HG03439 (cell line): ENCODE data around the gene SLC16A1.
"Not testable (repeated sequence)": the region's sequence is repeated elsewhere in the genome, so short reads cannot be mapped to it uniquely, and the experiment has no call there.

Experiments
- ATAC-seq: cut with Tn5 transposase; IDR thresholded peaks from one replicate; pipeline ENCODE4 v1.9.1; 2021; ENCODE audit warnings: mild to moderate bottlenecking, moderate library complexity; ENCODE audit not compliant: unreplicated experiment

Gene SLC16A1

GRCh38 chr1:112927462-112927990, 28.5 kb downstream of the SLC16A1 start:
- ATAC-seq = no peak

DNA sequence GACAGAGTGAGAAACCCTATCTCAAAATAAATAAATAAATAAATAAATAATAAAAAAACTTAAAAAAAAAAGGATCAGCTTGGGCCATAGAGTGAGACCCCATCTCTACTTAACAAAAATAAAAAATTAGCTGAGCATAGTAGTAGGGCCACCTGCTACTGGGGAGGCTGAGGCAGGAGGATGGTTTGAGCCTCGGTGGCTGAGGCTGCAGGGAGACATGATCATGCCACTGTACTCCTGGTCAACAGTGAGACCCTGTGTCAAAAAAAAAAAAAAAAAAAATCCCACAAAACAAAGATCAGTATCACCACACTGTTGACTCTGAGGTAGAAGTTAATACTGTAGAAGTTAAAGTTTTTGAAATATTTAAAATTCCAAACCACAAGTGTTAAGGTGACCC, 29.1 kb downstream of the SLC16A1 start:
- ATAC-seq = no peak

DNA sequence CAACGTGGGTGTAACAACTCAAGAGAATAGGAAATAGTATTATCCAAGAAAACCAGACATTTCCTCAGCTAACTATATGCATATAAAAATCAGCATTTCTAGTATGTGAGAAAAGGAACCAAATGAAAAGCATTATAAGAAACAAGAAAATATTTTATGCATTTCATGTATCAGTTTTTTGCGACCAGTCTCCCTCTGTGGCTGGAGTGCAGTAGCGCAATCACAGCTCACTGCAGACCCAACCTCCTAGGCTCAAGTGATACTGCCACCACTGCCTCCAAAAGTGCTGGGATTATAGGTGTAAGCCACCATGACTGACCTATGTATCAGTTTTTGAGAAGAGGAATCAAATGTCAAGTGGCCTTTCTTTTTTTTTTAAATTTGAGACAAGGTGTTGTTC, 31.0 kb downstream of the SLC16A1 start:
- ATAC-seq = no peak

- ATAC-seq = no peak
Observed at GRCh38 chr1:112923959-112924349, 32.0 kb downstream of the SLC16A1 start.

- ATAC-seq = no peak
Observed at GRCh38 chr1:112923234-112923958, 32.6 kb downstream of the SLC16A1 start.

- ATAC-seq = no peak
Observed at GRCh38 chr1:112911506-112912220, 44.3 kb downstream of the SLC16A1 start.

DNA sequence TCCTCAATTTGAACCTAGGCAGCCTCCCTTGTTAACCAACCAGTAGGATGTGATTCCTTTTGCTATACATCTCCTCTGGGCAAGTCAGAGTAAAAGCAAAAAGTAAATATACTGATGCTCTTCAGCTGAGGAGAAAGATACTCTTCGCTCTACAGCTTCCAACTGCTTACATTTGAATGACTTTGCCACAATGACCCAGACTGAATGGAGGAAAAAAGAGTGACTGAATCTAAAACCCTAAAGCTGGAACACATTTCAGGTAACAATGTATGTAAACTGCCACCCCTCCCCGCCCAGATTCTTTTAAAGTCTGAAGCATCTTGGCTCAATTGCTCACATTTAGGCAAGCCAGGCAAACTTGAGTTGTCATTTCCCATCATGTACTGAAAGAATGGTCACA, 46.1 kb downstream of the SLC16A1 start:
- no peak for ATAC-seq

- ATAC-seq = no peak
Observed at GRCh38 chr1:112906150-112906698, 49.8 kb downstream of the SLC16A1 start.

- no peak for ATAC-seq
Observed at GRCh38 chr1:112905395-112906149, 50.4 kb downstream of the SLC16A1 start.

DNA sequence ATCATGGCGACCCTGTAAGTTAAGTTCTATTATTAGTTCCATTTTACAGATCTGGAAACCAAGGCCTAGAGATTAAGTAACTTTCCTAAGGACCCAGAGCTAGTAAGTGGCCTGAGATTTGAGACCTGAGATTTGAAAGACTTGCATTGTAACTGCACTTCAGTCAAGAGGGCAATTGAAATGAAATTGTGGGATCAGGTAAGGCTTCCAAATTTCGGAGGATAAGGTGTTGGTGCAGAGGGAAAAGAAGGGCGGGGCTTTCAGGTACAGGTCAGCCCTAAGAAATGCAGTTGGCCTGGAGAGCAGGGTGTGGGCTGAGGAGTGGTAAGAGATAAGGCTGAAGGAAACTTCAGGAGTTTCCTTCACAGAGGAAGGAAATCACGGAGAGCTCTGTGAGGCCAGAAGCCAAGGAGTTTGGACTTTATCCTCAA, 51.1 kb downstream of the SLC16A1 start:
- ATAC-seq = no peak

DNA sequence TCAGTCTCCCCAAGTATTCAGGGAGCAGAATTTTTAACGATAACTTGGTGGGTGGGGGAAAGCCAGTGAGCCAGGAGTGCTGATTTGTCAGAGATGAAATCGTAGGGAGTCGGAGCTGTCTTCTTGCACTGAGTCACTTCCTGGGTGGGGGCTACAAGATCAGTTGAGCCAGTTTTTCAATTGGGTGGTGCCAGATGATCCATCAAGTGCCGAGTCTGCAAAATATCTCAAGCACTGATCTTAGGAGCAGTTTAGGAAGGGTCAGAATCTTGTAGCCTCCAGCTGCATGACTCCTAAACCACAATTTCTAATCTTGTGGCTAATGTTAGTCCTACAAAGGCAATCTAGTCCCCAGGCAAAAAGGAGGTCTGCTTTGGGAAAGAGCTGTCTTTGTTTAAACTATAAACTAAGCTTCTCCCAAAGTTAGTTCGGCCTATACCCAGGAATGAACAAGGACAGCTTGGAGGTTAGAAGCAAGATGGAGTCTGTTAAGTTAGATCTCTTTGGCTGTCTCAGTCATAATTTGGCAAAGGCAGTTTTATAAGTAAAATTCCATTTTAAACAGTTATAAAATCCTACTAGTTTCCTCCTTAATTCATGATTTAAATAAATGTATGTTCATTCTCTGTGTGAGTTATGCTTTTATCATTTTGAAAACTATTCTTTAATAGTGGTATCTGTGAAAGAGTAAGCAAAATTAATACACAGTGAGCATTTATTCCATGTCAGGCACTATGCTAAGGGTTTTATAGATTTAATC, 51.7 kb downstream of the SLC16A1 start:
- ATAC-seq = no peak

- ATAC-seq = no peak
Observed at GRCh38 chr1:112902221-112902620, 53.8 kb downstream of the SLC16A1 start.

DNA sequence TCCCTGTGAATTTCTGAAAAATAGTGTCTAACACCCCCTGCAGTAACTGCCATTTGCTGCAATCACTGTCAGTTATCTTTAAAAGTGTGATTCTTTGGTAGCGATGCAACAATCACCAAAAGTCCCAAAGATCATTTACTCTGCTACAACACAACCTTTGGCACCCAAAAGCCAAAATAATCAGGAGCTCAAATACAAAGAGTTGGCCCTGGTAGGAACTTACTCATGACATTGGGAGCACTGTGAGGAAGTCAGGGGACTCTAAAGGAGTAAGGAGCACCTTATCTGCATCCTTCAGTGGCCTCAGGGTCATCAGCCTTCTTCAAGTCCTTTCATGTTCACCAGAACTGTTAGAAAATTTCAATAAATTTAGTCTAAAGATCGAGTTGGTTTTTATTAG, 54.6 kb downstream of the SLC16A1 start:
- no peak for ATAC-seq

DNA sequence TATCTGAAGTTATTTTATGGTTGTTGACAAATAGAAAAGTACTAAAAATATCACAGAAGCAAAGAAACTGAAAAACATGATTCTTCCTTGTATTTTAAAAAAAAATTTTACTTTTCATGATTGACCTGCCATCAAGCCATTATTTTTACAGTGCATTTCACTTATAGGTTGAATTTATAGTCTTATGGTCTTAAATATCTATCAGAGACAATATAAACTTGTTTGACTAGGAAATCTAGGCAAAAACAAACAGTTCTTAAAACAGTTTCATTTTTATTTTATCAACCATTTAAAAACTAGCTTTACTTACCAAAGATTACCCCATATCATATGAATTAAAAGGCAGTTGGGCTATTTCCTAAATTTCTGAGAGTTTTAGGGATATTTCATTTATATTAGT, 59.2 kb downstream of the SLC16A1 start:
- ATAC-seq = no peak

GRCh38 chr1:112894561-112895011, 61.4 kb downstream of the SLC16A1 start:
- no peak for ATAC-seq

GRCh38 chr1:112894010-112894292, 62.0 kb downstream of the SLC16A1 start:
- no peak for ATAC-seq

DNA sequence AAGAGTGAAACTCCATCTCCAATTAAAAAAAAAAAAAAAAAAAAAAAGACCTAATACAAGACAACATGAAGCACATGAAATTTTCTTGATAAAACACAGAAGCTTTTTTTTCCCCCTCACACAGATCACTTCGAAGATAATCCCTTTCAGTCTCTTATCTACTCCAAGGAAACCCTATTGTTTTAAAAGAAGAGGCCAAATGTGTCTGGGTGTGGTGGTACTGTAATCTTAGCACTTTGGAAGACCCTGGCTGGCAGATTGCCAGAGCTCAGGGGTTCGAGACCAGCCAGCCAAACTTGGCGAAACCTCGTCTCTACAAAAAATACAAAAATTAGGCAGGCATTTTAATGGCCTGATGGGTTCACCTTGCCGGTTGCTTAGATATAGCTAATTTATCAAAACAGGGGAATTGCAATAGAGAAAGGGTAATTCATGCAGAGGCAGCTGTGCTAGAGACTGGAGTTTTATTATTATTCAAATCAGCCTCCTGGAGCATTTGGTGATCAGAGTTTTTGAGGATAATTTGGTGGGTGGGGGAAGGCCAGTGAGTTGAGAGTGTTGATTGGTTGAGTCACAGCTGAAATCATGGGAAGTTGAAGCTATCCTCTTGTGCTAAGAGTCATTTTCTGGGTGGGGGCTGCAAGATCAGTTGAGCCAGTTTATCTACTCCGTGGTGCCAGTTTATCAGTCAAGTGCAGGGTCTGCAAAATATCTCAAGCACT, 62.5 kb downstream of the SLC16A1 start:
- ATAC-seq = no peak

DNA sequence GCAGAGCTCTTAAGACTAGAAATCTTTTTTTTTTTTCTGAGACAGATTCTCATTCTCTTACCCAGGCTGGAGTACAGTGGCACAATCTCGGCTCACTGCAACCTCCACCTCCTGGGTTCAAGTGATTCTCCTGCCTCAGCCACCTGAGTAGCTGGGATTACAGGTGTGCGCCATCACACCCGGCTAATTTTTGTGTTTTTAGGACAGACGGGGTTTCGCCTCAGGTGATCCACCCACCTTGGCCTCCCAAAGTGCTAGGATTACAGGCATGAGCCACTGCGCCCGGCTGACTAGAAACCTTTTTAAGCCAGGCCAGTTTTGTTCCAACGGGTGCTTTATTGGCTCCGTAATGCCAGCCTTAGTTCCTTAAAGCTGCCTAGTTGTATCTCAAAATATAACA, 66.1 kb downstream of the SLC16A1 start:
- not testable (repeated sequence) for ATAC-seq

GRCh38 chr1:112889052-112889768, 66.8 kb downstream of the SLC16A1 start:
- no peak for ATAC-seq
